PC-9 (cell line): ENCODE data around the gene TECTA.

Experiments
- EZH2 ChIP-seq: fragments of 200-600 bp; sonication (generic); IDR thresholded peaks from 2 replicates; pipeline ENCODE4 v1.8.0; 2017; ENCODE audit warnings: antibody characterized with exemption, low read depth
- TF ChIP-seq, protein P1 (sequence below): fragments of 200-600 bp; sonication (generic); conservative IDR thresholded peaks from 2 replicates; pipeline ENCODE4 v1.6.1; 2017; ENCODE audit warnings: mixed run types, antibody characterized with exemption, mild to moderate bottlenecking, moderate library complexity

DNA sequence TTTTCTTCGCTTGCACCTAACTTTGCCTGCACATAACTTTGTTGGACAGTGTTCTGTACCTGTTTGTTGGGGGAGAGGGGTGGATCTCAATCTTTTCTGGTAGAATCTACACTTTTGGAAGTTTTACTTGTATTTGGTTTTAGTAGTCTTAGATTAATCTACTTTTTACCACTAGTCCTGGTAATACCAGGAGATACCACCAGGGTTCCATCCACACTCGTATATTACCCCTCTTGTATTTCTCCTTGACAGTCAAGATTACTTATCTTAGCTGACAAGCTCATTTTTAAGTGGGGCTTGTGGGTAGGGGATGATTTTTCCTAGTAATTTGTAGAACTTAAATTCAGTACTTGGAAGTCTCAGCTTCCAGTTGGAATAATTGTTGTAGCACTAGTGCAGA lies 37.3 kb upstream of the TECTA start:
- no peak for TF ChIP-seq EZH2
- TF ChIP-seq, protein P1, sequence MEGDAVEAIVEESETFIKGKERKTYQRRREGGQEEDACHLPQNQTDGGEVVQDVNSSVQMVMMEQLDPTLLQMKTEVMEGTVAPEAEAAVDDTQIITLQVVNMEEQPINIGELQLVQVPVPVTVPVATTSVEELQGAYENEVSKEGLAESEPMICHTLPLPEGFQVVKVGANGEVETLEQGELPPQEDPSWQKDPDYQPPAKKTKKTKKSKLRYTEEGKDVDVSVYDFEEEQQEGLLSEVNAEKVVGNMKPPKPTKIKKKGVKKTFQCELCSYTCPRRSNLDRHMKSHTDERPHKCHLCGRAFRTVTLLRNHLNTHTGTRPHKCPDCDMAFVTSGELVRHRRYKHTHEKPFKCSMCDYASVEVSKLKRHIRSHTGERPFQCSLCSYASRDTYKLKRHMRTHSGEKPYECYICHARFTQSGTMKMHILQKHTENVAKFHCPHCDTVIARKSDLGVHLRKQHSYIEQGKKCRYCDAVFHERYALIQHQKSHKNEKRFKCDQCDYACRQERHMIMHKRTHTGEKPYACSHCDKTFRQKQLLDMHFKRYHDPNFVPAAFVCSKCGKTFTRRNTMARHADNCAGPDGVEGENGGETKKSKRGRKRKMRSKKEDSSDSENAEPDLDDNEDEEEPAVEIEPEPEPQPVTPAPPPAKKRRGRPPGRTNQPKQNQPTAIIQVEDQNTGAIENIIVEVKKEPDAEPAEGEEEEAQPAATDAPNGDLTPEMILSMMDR = peak; percentile 63
